WTC11 (cell line): ENCODE results near the gene UBL4B. TPM values are rescaled to one million over a fixed set of nuclear protein-coding genes. Genes with fewer than 3 reads are reported as not detected.

Experiments used
- ATAC-seq: fragments of 200-7000 bp; cut with Tn5 transposase; 2 replicates; pipeline ENCODE4 v1.10.0; 2021; ENCODE audit warnings: mild to moderate bottlenecking, moderate library complexity
- CTCF ChIA-PET: fragments of 300-600 bp; sonication (Branson Sonifier 250); formaldehyde crosslinking; loops from one replicate; lab custom pipeline; 2021; ENCODE audit warnings: antibody characterized with exemption; lab: Charles Lee
- POLR2A ChIA-PET: fragments of 350-600 bp; sonication (Branson Sonifier 250); formaldehyde crosslinking; loops from one replicate; lab custom pipeline; 2021; ENCODE audit warnings: antibody characterized with exemption; lab: Charles Lee
- DNase-seq: peaks from one replicate; pipeline ENCODE4 v3.0.0; 2021; ENCODE audit warnings: low spot score
- H3K27ac Mint-ChIP-seq: 2 replicates; pipeline ENCODE4 v1.8.0; 2021; ENCODE audit warnings: mixed read lengths
- H3K27me3 Mint-ChIP-seq: 2 replicates; pipeline ENCODE4 v1.8.0; 2021; ENCODE audit warnings: low read depth, mild to moderate bottlenecking, moderate library complexity, mixed read lengths
- H3K36me3 Mint-ChIP-seq: 2 replicates; pipeline ENCODE4 v1.8.0; 2021; ENCODE audit warnings: mixed read lengths
- H3K4me1 Mint-ChIP-seq: 2 replicates; pipeline ENCODE4 v1.8.0; 2022; ENCODE audit warnings: mixed read lengths
- H3K4me3 Mint-ChIP-seq: 2 replicates; pipeline ENCODE4 v1.8.0; 2021; ENCODE audit warnings: mild to moderate bottlenecking, moderate library complexity, mixed read lengths
- H3K9me3 Mint-ChIP-seq: 2 replicates; pipeline ENCODE4 v1.8.0; 2021; ENCODE audit warnings: mixed read lengths
- CREM ChIP-seq: sonication (generic); formaldehyde crosslinking; IDR thresholded peaks from 2 replicates; pipeline ENCODE4 v1.8.1; 2022; ENCODE audit warnings: mild to moderate bottlenecking, missing genetic modification reagents, moderate library complexity
- ESRRA ChIP-seq: sonication (generic); formaldehyde crosslinking; IDR thresholded peaks from 2 replicates; pipeline ENCODE4 v1.8.1; 2022; ENCODE audit warnings: mild to moderate bottlenecking, missing genetic modification reagents, borderline replicate concordance
- ETV6 ChIP-seq: sonication (generic); formaldehyde crosslinking; IDR thresholded peaks from 2 replicates; pipeline ENCODE4 v1.8.1; 2022; ENCODE audit warnings: mild to moderate bottlenecking, missing genetic modification reagents
- FOXK1 ChIP-seq: sonication (generic); formaldehyde crosslinking; IDR thresholded peaks from 2 replicates; pipeline ENCODE4 v1.8.0; 2022; ENCODE audit warnings: mild to moderate bottlenecking, moderate library complexity, missing genetic modification reagents
- FOXP1 ChIP-seq: sonication (generic); formaldehyde crosslinking; IDR thresholded peaks from 2 replicates; pipeline ENCODE4 v1.8.0; 2022; ENCODE audit warnings: missing genetic modification reagents, mild to moderate bottlenecking, moderate library complexity, borderline replicate concordance
- GABPB1 ChIP-seq: sonication (generic); formaldehyde crosslinking; IDR thresholded peaks from 2 replicates; pipeline ENCODE4 v1.8.1; 2023; ENCODE audit warnings: mild to moderate bottlenecking, missing genetic modification reagents
- JUN ChIP-seq: sonication (generic); formaldehyde crosslinking; IDR thresholded peaks from 2 replicates; pipeline ENCODE4 v1.8.0; 2023; ENCODE audit warnings: mild to moderate bottlenecking, missing genetic modification reagents
- NFE2L1 ChIP-seq: sonication (generic); formaldehyde crosslinking; IDR thresholded peaks from 2 replicates; pipeline ENCODE4 v1.8.1; 2023; ENCODE audit warnings: missing genetic modification reagents
- NR2C2 ChIP-seq: sonication (generic); formaldehyde crosslinking; IDR thresholded peaks from 2 replicates; pipeline ENCODE4 v1.8.0; 2022; ENCODE audit warnings: mild to moderate bottlenecking, missing genetic modification reagents
- RELA ChIP-seq: sonication (generic); formaldehyde crosslinking; IDR thresholded peaks from 2 replicates; pipeline ENCODE4 v1.8.1; 2022; ENCODE audit warnings: missing genetic modification reagents, mild to moderate bottlenecking, borderline replicate concordance
- RORB ChIP-seq: fragments of 250-450 bp; sonication (Bioruptor Pico); IDR thresholded peaks from 2 replicates; pipeline ENCODE4 v1.9.0; 2021; ENCODE audit warnings: mild to moderate bottlenecking
- TEAD1 ChIP-seq: sonication (generic); formaldehyde crosslinking; IDR thresholded peaks from 2 replicates; pipeline ENCODE4 v1.8.0; 2022; ENCODE audit warnings: mild to moderate bottlenecking, missing genetic modification reagents
- ZBTB21 ChIP-seq: sonication (generic); formaldehyde crosslinking; IDR thresholded peaks from 2 replicates; pipeline ENCODE4 v1.8.1; 2023; ENCODE audit warnings: mild to moderate bottlenecking, missing genetic modification reagents, borderline replicate concordance
- ZNF416 ChIP-seq: fragments of 250-450 bp; sonication (Bioruptor Pico); IDR thresholded peaks from 2 replicates; pipeline ENCODE4 v1.9.0; 2021; ENCODE audit warnings: mild to moderate bottlenecking, inconsistent platforms
- total RNA-seq: library from RNA; stranded (reverse); gene quantifications from 3 replicates; pipeline ENCODE4 v1.2.3, GENCODE V29; 2021
- TF ChIP-seq, protein P1 (sequence below): sonication (generic); formaldehyde crosslinking; IDR thresholded peaks from 2 replicates; pipeline ENCODE4 v1.8.1; 2022; ENCODE audit warnings: mild to moderate bottlenecking, moderate library complexity, missing genetic modification reagents
- TF ChIP-seq, protein P2 (sequence below): sonication (generic); formaldehyde crosslinking; IDR thresholded peaks from 2 replicates; pipeline ENCODE4 v1.8.0; 2022; ENCODE audit warnings: mild to moderate bottlenecking, missing genetic modification reagents
- TF ChIP-seq, protein P3 (sequence below): sonication (generic); formaldehyde crosslinking; IDR thresholded peaks from 2 replicates; pipeline ENCODE4 v1.8.0; 2022; ENCODE audit warnings: mild to moderate bottlenecking, missing genetic modification reagents
- TF ChIP-seq, protein P4 (sequence below): sonication (generic); formaldehyde crosslinking; IDR thresholded peaks from 2 replicates; pipeline ENCODE4 v1.8.1; 2022; ENCODE audit warnings: missing genetic modification reagents, borderline replicate concordance
- TF ChIP-seq, protein P5 (sequence below): sonication (generic); formaldehyde crosslinking; IDR thresholded peaks from 2 replicates; pipeline ENCODE4 v1.8.0; 2023; ENCODE audit warnings: missing genetic modification reagents, mild to moderate bottlenecking, borderline replicate concordance
- TF ChIP-seq, protein P6 (sequence below): sonication (generic); formaldehyde crosslinking; IDR thresholded peaks from 2 replicates; pipeline ENCODE4 v1.8.1; 2022; ENCODE audit warnings: mild to moderate bottlenecking, missing genetic modification reagents, moderate library complexity, borderline replicate concordance
- TF ChIP-seq, protein P7 (sequence below): fragments of 250-450 bp; sonication (Bioruptor Pico); IDR thresholded peaks from 2 replicates; pipeline ENCODE4 v1.9.0; 2021; ENCODE audit warnings: mild to moderate bottlenecking
- TF ChIP-seq, protein P8 (sequence below): fragments of 250-450 bp; sonication (Bioruptor Pico); IDR thresholded peaks from 2 replicates; pipeline ENCODE4 v1.9.0; 2021; ENCODE audit warnings: moderate library complexity, mild to moderate bottlenecking, inconsistent platforms, borderline replicate concordance
- TF ChIP-seq, protein P9 (sequence below): sonication (generic); formaldehyde crosslinking; IDR thresholded peaks from 2 replicates; pipeline ENCODE4 v1.8.0; 2022; ENCODE audit warnings: mild to moderate bottlenecking, missing genetic modification reagents

Gene UBL4B
- total RNA-seq, 1 experiment from 2014 or later, result 0.11 TPM

DNA sequence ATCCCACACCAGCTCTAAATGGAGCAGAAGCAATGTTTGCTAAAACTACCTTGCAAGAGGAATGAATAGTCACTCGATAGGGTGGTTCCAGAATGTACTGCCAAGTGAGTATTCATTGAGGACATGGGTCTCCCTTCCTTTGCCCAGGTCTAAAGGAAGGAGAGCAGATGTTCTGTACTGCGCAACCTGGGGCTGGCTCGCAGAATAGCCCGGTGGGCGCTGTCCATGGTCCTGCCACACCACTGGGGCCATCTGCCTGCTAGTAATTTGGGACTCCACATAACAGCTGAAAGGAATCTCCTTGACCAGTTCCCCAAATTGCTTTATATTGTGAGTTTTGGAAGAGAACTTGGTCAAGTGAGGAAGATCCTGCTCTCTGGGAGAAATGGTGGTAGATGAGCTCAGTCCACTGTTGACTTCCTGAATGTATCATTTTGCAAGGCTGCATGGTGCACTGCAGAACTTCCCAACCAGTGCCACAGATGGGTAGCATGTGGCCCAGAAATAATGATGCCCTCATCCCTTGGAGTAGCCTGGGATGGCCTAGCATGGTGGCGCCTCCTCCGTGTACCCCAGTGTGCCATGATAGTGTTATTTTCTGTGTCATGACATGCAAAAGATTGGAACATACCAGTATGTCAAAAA, 43.8 kb downstream of the UBL4B start:
- H3K9me3 Mint-ChIP-seq, result no peaks in the 10 kb centered on the region
- no peak overlapping the region for H3K4me3 Mint-ChIP-seq
- ChIA-PET POLR2A (no interaction called here), CTCF (interaction anchor here (0.6 to 1.3 kb wide), 5 partner anchors 41 to 102 kb away, joined by 3 to 6 read pairs (median 3); no protein-coding TSS in a partner anchor)
- H3K4me1 Mint-ChIP-seq, result peaks cover 6% of the 10 kb centered on the region
- H3K27ac Mint-ChIP-seq, result no peak overlapping the region
- peaks cover 60% of the 10 kb centered on the region for H3K27me3 Mint-ChIP-seq
- ATAC-seq (peak; percentile 80), DNase-seq (peak; percentile 84)
- H3K36me3 Mint-ChIP-seq, result no peaks in the 10 kb centered on the region
- TF ChIP-seq JUN (CRISPR knock-in tag), result peak; percentile 92
- TF ChIP-seq GABPB1, result 0 out of 2 replicates have a peak, but pooled peaks have one; percentile 30
- TF ChIP-seq FOXP1 (CRISPR knock-in tag), result peak; percentile 85
- TF ChIP-seq, protein P1, sequence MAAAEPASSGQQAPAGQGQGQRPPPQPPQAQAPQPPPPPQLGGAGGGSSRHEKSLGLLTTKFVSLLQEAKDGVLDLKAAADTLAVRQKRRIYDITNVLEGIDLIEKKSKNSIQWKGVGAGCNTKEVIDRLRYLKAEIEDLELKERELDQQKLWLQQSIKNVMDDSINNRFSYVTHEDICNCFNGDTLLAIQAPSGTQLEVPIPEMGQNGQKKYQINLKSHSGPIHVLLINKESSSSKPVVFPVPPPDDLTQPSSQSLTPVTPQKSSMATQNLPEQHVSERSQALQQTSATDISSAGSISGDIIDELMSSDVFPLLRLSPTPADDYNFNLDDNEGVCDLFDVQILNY (CRISPR knock-in tag), result no peak
- TF ChIP-seq, protein P2, sequence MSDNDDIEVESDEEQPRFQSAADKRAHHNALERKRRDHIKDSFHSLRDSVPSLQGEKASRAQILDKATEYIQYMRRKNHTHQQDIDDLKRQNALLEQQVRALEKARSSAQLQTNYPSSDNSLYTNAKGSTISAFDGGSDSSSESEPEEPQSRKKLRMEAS (CRISPR knock-in tag), result peak; percentile 31; the same call in 1 of the 2 replicates
- TF ChIP-seq, protein P3, sequence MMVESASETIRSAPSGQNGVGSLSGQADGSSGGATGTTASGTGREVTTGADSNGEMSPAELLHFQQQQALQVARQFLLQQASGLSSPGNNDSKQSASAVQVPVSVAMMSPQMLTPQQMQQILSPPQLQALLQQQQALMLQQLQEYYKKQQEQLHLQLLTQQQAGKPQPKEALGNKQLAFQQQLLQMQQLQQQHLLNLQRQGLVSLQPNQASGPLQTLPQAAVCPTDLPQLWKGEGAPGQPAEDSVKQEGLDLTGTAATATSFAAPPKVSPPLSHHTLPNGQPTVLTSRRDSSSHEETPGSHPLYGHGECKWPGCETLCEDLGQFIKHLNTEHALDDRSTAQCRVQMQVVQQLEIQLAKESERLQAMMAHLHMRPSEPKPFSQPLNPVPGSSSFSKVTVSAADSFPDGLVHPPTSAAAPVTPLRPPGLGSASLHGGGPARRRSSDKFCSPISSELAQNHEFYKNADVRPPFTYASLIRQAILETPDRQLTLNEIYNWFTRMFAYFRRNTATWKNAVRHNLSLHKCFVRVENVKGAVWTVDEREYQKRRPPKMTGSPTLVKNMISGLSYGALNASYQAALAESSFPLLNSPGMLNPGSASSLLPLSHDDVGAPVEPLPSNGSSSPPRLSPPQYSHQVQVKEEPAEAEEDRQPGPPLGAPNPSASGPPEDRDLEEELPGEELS, result peak; percentile 97
- peak; percentile 81 for TF ChIP-seq ETV6 (CRISPR knock-in tag)
- TF ChIP-seq ZNF416 (CRISPR knock-in tag), result no peak
- TF ChIP-seq, protein P4, sequence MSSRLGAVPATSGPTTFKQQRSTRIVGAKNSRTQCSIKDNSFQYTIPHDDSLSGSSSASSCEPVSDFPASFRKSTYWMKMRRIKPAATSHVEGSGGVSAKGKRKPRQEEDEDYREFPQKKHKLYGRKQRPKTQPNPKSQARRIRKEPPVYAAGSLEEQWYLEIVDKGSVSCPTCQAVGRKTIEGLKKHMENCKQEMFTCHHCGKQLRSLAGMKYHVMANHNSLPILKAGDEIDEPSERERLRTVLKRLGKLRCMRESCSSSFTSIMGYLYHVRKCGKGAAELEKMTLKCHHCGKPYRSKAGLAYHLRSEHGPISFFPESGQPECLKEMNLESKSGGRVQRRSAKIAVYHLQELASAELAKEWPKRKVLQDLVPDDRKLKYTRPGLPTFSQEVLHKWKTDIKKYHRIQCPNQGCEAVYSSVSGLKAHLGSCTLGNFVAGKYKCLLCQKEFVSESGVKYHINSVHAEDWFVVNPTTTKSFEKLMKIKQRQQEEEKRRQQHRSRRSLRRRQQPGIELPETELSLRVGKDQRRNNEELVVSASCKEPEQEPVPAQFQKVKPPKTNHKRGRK, result 0 out of 2 replicates have a peak, but pooled peaks have one; percentile 36
- peak; percentile 59; the same call in 1 of the 2 replicates for TF ChIP-seq NFE2L1 (CRISPR knock-in tag)
- TF ChIP-seq, protein P5, sequence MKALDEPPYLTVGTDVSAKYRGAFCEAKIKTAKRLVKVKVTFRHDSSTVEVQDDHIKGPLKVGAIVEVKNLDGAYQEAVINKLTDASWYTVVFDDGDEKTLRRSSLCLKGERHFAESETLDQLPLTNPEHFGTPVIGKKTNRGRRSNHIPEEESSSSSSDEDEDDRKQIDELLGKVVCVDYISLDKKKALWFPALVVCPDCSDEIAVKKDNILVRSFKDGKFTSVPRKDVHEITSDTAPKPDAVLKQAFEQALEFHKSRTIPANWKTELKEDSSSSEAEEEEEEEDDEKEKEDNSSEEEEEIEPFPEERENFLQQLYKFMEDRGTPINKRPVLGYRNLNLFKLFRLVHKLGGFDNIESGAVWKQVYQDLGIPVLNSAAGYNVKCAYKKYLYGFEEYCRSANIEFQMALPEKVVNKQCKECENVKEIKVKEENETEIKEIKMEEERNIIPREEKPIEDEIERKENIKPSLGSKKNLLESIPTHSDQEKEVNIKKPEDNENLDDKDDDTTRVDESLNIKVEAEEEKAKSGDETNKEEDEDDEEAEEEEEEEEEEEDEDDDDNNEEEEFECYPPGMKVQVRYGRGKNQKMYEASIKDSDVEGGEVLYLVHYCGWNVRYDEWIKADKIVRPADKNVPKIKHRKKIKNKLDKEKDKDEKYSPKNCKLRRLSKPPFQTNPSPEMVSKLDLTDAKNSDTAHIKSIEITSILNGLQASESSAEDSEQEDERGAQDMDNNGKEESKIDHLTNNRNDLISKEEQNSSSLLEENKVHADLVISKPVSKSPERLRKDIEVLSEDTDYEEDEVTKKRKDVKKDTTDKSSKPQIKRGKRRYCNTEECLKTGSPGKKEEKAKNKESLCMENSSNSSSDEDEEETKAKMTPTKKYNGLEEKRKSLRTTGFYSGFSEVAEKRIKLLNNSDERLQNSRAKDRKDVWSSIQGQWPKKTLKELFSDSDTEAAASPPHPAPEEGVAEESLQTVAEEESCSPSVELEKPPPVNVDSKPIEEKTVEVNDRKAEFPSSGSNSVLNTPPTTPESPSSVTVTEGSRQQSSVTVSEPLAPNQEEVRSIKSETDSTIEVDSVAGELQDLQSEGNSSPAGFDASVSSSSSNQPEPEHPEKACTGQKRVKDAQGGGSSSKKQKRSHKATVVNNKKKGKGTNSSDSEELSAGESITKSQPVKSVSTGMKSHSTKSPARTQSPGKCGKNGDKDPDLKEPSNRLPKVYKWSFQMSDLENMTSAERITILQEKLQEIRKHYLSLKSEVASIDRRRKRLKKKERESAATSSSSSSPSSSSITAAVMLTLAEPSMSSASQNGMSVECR, result peak; percentile 91
- TF ChIP-seq CREM (CRISPR knock-in tag), result peak; percentile 67; the same call in 1 of the 2 replicates
- peak; percentile 58; the same call in 1 of the 2 replicates for TF ChIP-seq RELA (CRISPR knock-in tag)
- TF ChIP-seq, protein P6, sequence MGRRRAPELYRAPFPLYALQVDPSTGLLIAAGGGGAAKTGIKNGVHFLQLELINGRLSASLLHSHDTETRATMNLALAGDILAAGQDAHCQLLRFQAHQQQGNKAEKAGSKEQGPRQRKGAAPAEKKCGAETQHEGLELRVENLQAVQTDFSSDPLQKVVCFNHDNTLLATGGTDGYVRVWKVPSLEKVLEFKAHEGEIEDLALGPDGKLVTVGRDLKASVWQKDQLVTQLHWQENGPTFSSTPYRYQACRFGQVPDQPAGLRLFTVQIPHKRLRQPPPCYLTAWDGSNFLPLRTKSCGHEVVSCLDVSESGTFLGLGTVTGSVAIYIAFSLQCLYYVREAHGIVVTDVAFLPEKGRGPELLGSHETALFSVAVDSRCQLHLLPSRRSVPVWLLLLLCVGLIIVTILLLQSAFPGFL (CRISPR knock-in tag), result peak; percentile 78; the same call in 1 of the 2 replicates
- TF ChIP-seq ZBTB21 (CRISPR knock-in tag), result 0 out of 2 replicates have a peak, but pooled peaks have one; percentile 19
- TF ChIP-seq NR2C2 (CRISPR knock-in tag), result no peak
- no peak for TF ChIP-seq RORB (CRISPR knock-in tag)
- peak; percentile 44; the same call in 1 of the 2 replicates for TF ChIP-seq FOXK1 (CRISPR knock-in tag)
- peak; percentile 83 for TF ChIP-seq TEAD1 (CRISPR knock-in tag)
- TF ChIP-seq, protein P7, sequence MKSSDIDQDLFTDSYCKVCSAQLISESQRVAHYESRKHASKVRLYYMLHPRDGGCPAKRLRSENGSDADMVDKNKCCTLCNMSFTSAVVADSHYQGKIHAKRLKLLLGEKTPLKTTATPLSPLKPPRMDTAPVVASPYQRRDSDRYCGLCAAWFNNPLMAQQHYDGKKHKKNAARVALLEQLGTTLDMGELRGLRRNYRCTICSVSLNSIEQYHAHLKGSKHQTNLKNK (CRISPR knock-in tag), result no peak
- peak; percentile 67; the same call in 1 of the 2 replicates for TF ChIP-seq ESRRA (CRISPR knock-in tag)
- TF ChIP-seq, protein P8, sequence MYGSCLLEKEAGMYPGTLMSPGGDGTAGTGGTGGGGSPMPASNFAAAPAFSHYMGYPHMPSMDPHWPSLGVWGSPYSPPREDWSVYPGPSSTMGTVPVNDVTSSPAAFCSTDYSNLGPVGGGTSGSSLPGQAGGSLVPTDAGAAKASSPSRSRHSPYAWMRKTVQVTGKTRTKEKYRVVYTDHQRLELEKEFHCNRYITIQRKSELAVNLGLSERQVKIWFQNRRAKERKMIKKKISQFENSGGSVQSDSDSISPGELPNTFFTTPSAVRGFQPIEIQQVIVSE (CRISPR knock-in tag), result no peak
- TF ChIP-seq, protein P9, sequence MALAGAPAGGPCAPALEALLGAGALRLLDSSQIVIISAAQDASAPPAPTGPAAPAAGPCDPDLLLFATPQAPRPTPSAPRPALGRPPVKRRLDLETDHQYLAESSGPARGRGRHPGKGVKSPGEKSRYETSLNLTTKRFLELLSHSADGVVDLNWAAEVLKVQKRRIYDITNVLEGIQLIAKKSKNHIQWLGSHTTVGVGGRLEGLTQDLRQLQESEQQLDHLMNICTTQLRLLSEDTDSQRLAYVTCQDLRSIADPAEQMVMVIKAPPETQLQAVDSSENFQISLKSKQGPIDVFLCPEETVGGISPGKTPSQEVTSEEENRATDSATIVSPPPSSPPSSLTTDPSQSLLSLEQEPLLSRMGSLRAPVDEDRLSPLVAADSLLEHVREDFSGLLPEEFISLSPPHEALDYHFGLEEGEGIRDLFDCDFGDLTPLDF, result peak; percentile 74; the same call in 1 of the 2 replicates
